Measurements from ENCODE around the gene ATXN10. TPM values are rescaled to one million over a fixed set of nuclear protein-coding genes. Genes with fewer than 3 reads are reported as not detected.

ATXN10 gene
- total RNA-seq, 2 experiments from 2014 or later, result 114 to 121 TPM

- POLR2A ChIA-PET, result interaction anchor here (1.1 kb wide), 1 partner anchor 11 kb away, joined by 3 read pairs; no protein-coding TSS in a partner anchor
- DNase-seq, result no peak
- no peaks in the 10 kb centered on the region for H3K9me3 Mint-ChIP-seq
- peaks cover 4% of the 10 kb centered on the region for H3K36me3 Mint-ChIP-seq (ENCODE audit: low read depth)
- H3K4me3 Mint-ChIP-seq, result no peak overlapping the region
- CTCF ChIA-PET, result no interaction called here
- no peak for TF ChIP-seq CTCF (IDR thresholded peaks at IDR 0.05)
- no peaks in the 10 kb centered on the region for H3K27me3 Mint-ChIP-seq
- intact Hi-C loops (cut with micrococcal nuclease), result no loop called here
- ATAC-seq, result no peak
- peaks cover 13% of the 10 kb centered on the region for H3K4me1 Mint-ChIP-seq (ENCODE audit: low read depth)
- H3K27ac Mint-ChIP-seq, result no peak overlapping the region
These were observed 11.6 kb downstream of the ATXN10 start for GRCh38 chr22:45683248-45683647.

- H3K4me3 Mint-ChIP-seq, result no peak overlapping the region
- ATAC-seq (no peak), DNase-seq (no peak)
- intact Hi-C loops (cut with micrococcal nuclease), result no loop called here
- POLR2A ChIA-PET, result interaction anchor here (1.1 kb wide), 1 partner anchor 11 kb away, joined by 3 read pairs; no protein-coding TSS in a partner anchor
- CTCF ChIA-PET, result no interaction called here
- H3K36me3 Mint-ChIP-seq (ENCODE audit: low read depth), result peaks cover 4% of the 10 kb centered on the region
- no peak for TF ChIP-seq CTCF (IDR thresholded peaks at IDR 0.05)
- H3K27me3 Mint-ChIP-seq, result no peaks in the 10 kb centered on the region
- no peaks in the 10 kb centered on the region for H3K9me3 Mint-ChIP-seq
- no peak overlapping the region for H3K27ac Mint-ChIP-seq
- H3K4me1 Mint-ChIP-seq (ENCODE audit: low read depth), result peaks cover 17% of the 10 kb centered on the region
These were observed 12.0 kb downstream of the ATXN10 start for GRCh38 chr22:45683680-45684079.

- POLR2A ChIA-PET, result interaction anchor here (1.1 kb wide), 1 partner anchor 10 kb away, joined by 3 read pairs; no protein-coding TSS in a partner anchor
- no peak overlapping the region for H3K27ac Mint-ChIP-seq
- no peaks in the 10 kb centered on the region for H3K27me3 Mint-ChIP-seq
- intact Hi-C loops (cut with micrococcal nuclease), result no loop called here
- ATAC-seq, result no peak
- H3K9me3 Mint-ChIP-seq, result no peaks in the 10 kb centered on the region
- DNase-seq, result no peak
- peaks cover 17% of the 10 kb centered on the region for H3K4me1 Mint-ChIP-seq (ENCODE audit: low read depth)
- no peak for TF ChIP-seq CTCF (IDR thresholded peaks at IDR 0.05)
- peaks cover 1% of the 10 kb centered on the region for H3K36me3 Mint-ChIP-seq (ENCODE audit: low read depth)
- H3K4me3 Mint-ChIP-seq, result no peak overlapping the region
- CTCF ChIA-PET, result no interaction called here
These were observed 12.5 kb downstream of the ATXN10 start for GRCh38 chr22:45684169-45684568.

DNA sequence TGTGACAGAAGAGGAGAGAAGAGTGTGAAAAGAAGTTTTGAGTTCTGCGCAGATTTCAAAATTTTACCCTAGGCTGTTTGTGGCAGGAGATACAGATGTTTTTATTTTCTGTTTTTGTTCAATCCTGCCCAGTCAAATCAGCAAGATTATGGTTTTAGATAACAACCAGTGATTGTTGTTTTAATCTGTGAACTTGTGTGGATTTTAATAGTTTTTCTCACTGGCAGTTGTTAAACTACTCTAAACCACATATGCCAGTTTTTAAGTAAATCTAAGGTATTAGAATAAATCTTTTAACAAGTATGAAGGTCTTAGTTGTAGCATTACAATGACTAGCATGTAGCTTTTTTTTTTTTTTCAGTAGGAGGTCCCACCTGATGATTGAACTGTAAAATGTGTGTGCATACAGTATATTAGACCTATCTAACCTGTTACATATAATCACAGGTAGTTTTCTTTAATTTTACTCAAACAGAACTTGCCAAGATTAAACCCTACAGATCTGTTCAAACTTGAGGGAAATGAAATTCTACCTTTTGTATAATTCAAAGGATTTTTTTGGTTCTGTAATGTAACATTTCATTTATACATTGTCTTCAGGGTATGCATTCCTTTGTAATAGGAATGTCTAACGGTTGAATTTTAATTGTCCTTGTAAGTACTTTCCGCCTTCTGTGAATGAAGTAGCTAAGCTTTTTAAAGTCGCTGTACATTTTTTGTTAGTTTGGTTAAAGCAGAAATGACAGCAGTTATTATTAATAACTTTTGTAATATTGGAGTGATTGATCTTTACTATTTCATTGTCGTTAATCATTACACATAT, 13.3 kb downstream of the ATXN10 start:
- DNase-seq (no peak), ATAC-seq (no peak)
- no peak overlapping the region for H3K4me3 Mint-ChIP-seq
- H3K36me3 Mint-ChIP-seq (ENCODE audit: low read depth), result no peaks in the 10 kb centered on the region
- H3K27ac Mint-ChIP-seq, result no peak overlapping the region
- CTCF ChIA-PET, result interaction anchor here (2.2 kb wide), 1 partner anchor 322 kb away, joined by 4 read pairs; no protein-coding TSS in a partner anchor
- H3K27me3 Mint-ChIP-seq, result no peaks in the 10 kb centered on the region
- H3K4me1 Mint-ChIP-seq (ENCODE audit: low read depth), result peaks cover 14% of the 10 kb centered on the region
- intact Hi-C loops (cut with micrococcal nuclease), result no loop called here
- POLR2A ChIA-PET, result interaction anchor here (0.7 to 1.0 kb wide), 2 partner anchors 8 to 11 kb away, joined by 3 to 4 read pairs; no protein-coding TSS in a partner anchor
- TF ChIP-seq CTCF (IDR thresholded peaks at IDR 0.05), result no peak
- H3K9me3 Mint-ChIP-seq, result no peaks in the 10 kb centered on the region

DNA sequence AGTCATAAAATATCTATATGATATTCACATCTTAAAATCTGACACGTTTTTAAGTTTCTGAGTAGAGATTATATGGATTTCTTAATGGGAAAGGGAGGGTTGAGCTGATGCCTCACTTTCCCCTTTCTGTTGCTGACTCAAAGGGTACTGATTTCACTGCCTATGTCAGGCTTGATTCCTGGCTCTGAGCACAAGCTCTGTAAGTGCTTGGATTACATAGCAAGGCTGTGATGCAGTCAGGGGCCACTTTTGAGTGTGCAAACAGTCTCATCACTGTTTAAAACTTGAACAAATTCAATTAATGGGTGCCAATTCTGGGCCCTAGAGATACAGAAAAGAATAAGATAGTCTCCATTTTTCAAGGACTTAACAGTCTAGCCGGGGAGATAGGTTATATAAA, 14.4 kb downstream of the ATXN10 start:
- intact Hi-C loops (cut with micrococcal nuclease), result no loop called here

More for the DNA sequence above, 14.4 kb downstream of the ATXN10 start:
- CTCF ChIA-PET, result interaction anchor here (2.2 kb wide), 1 partner anchor 321 kb away, joined by 4 read pairs; no protein-coding TSS in a partner anchor
- POLR2A ChIA-PET, result interaction anchor here (1.0 kb wide), 1 partner anchor 9 kb away, joined by 4 read pairs; no protein-coding TSS in a partner anchor
- H3K9me3 Mint-ChIP-seq, result no peaks in the 10 kb centered on the region
- DNase-seq, result no peak
- H3K4me3 Mint-ChIP-seq, result no peak overlapping the region
- peaks cover 6% of the 10 kb centered on the region for H3K36me3 Mint-ChIP-seq (ENCODE audit: low read depth)
- no peak for ATAC-seq
- H3K27me3 Mint-ChIP-seq, result no peaks in the 10 kb centered on the region
- no peak overlapping the region for H3K27ac Mint-ChIP-seq
- TF ChIP-seq CTCF (IDR thresholded peaks at IDR 0.05), result no peak
- peaks cover 16% of the 10 kb centered on the region for H3K4me1 Mint-ChIP-seq (ENCODE audit: low read depth)

Data from activated CD8-positive, alpha-beta T cell treated with anti-CD3 and anti-CD28 coated beads for 36 hours (primary cell).